Measurements from ENCODE around the gene LAMA5.

GRCh38 chr20:62294516-62294915 lies 72.6 kb downstream of the LAMA5 start:
- TF ChIP-seq CTCF (IDR thresholded peaks at IDR 0.05; ENCODE audit: low read length) (no peak), EZH2 (optimal IDR thresholded peaks at IDR 0.05; ENCODE audit: low read depth, low read length) (no peak), EZH2phosphoT487 (IDR thresholded peaks at IDR 0.05; ENCODE audit: low read length) (no peak)

All from MM.1S (cell line).